ENCODE measurements around the gene RPL36AL.

Gene RPL36AL

DNA sequence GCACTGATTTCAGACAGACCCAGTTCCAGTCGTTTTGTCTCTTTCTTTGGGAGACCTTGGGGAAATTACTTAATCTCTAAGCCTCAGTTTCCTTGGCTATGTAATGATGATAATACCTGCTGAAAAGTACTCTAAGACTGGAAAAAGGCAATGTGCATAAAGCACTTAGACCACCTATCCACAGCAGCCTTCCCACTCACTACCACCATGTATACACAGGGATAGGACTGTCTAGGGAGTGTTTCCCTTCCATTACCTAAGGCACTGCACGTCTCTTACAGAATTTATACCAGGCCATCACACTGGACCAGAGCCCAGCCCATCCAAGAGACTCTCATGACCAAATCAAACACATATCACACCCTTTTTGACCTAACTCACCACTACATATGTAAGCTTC is 40.6 kb downstream of the RPL36AL start:
- no peak for DNase-seq

DNA sequence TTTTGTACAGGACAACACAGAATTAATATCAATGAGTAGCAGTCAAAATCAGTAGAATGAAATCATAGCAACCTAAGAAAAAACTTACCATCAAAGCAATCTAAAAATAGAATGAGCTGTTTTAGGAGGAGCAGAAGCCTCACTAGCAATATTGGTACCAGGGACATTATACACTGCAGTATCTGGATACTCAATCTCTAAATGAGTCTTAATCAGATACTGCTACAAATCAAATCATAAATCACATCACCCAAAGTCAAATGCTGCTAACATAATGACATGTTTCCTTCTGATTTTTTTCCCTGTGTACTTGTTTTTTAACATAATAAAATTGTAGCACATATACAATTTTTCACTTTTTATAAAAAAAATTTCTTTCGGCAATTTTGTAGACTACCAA is 42.3 kb downstream of the RPL36AL start:
- DNase-seq, result no peak

DNA sequence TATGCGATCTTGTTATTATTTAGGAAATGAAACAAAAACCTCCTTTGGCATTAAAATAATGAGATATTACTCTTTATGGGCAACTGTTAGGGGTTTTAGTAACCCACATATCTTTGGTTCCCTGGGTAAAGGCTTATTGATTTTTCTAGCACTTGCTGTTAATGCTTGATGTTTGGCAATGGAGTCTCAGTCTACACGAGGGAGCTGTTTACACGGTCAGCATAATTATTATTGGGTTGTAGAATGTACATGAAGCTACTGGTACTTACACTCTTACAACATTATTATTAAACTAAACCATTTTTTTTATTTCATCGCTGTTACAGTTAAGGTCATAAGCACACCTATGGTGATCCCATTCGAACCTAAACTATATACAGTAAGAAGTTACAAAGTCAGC is 46.4 kb downstream of the RPL36AL start:
- no peak for DNase-seq

DNA sequence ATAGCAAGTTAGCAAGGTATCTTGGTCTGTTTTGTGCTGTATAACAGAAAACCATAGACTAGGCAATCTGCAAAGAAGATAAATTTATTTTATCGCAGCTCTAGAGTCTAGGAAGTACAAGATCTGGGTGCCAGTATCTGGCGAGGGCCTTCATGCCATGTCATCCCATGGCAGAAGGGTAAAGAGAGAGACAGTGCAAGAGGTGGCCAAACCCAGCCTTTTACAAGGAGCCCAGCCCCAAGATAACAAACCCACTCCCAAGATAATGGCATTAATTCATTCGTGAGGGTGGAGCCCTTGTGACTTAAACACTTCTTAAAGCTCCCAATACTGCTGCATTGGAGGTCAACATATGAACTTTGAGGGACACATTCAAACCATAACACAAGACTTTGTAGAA is 51.1 kb downstream of the RPL36AL start:
- DNase-seq, result no peak

Measured in activated CD4-positive, CD25-positive, alpha-beta regulatory T cell treated with anti-CD3 and anti-CD28 coated beads, Interleukin-2, amount 50 U/mL, for 72 hours (primary cell).